MM.1S (cell line): ENCODE measurements around the gene TRIM8.

Source experiments
- EZH2 ChIP-seq: fragments of 300-600 bp; sonication (generic); optimal IDR thresholded peaks from 2 replicates; pipeline ENCODE3; 2017; ENCODE audit warnings: low read depth, mild to moderate bottlenecking, antibody characterized with exemption, low read length, mixed read lengths
- EZH2phosphoT487 ChIP-seq: fragments of 300-600 bp; sonication (generic); IDR thresholded peaks from 2 replicates; pipeline ENCODE4 v1.6.1; 2018; ENCODE audit warnings: antibody characterized with exemption, low read length
- TF ChIP-seq, protein P1 (sequence below): fragments of 300-600 bp; sonication (generic); IDR thresholded peaks from 2 replicates; pipeline ENCODE4 v1.5.1; 2016; ENCODE audit warnings: antibody characterized with exemption, low read length, mixed read lengths

- TF ChIP-seq, protein P1, sequence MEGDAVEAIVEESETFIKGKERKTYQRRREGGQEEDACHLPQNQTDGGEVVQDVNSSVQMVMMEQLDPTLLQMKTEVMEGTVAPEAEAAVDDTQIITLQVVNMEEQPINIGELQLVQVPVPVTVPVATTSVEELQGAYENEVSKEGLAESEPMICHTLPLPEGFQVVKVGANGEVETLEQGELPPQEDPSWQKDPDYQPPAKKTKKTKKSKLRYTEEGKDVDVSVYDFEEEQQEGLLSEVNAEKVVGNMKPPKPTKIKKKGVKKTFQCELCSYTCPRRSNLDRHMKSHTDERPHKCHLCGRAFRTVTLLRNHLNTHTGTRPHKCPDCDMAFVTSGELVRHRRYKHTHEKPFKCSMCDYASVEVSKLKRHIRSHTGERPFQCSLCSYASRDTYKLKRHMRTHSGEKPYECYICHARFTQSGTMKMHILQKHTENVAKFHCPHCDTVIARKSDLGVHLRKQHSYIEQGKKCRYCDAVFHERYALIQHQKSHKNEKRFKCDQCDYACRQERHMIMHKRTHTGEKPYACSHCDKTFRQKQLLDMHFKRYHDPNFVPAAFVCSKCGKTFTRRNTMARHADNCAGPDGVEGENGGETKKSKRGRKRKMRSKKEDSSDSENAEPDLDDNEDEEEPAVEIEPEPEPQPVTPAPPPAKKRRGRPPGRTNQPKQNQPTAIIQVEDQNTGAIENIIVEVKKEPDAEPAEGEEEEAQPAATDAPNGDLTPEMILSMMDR, result no peak
- no peak for TF ChIP-seq EZH2
- no peak for TF ChIP-seq EZH2phosphoT487
These were observed 35.8 kb upstream of the TRIM8 start for GRCh38 chr10:102608487-102608886.
